H9 (cell line): ENCODE data around the gene GUK1. TPM values are rescaled to one million over a fixed set of nuclear protein-coding genes. Genes with fewer than 3 reads are reported as not detected.

ENCODE experiments used
- DNase-seq: peaks from one replicate; pipeline ENCODE4 v3.0.0-alpha.2; 2017
- H2AFZ ChIP-seq: one replicate; pipeline ENCODE4 v1.6.1; 2013; ENCODE audit warnings: mild to moderate bottlenecking, low read length, control low read depth, moderate library complexity
- H2AK5ac ChIP-seq: 2 replicates; pipeline ENCODE4 v1.6.1; 2013; ENCODE audit warnings: low read length, control low read depth, mixed read lengths; ENCODE audit not compliant: insufficient read length
- H2BK120ac ChIP-seq: one replicate; pipeline ENCODE4 v1.6.1; 2013; ENCODE audit warnings: low read depth, mild to moderate bottlenecking, low read length, control low read depth, inconsistent platforms; ENCODE audit not compliant: poor library complexity, severe bottlenecking
- H2BK12ac ChIP-seq: 2 replicates; pipeline ENCODE4 v1.6.1; 2013; ENCODE audit warnings: low read length, control low read depth, mixed read lengths, low read depth; ENCODE audit not compliant: insufficient read length
- H2BK15ac ChIP-seq: 2 replicates; pipeline ENCODE4 v1.6.1; 2013; ENCODE audit warnings: low read depth, low read length, control low read depth
- H2BK20ac ChIP-seq: one replicate; pipeline ENCODE4 v1.6.1; 2013; ENCODE audit warnings: low read depth, mild to moderate bottlenecking, low read length, control low read depth, inconsistent platforms; ENCODE audit not compliant: poor library complexity, severe bottlenecking
- H2BK5ac ChIP-seq: 2 replicates; pipeline ENCODE4 v1.6.1; 2013; ENCODE audit warnings: low read length, control low read depth, mixed read lengths; ENCODE audit not compliant: insufficient read length
- H3K14ac ChIP-seq: 2 replicates; pipeline ENCODE4 v1.6.1; 2013; ENCODE audit warnings: low read length, control low read depth; ENCODE audit not compliant: insufficient read depth
- H3K18ac ChIP-seq: 2 replicates; pipeline ENCODE4 v1.6.1; 2013; ENCODE audit warnings: low read depth, mild to moderate bottlenecking, mixed read lengths, low read length, control low read depth; ENCODE audit not compliant: insufficient read length
- H3K23ac ChIP-seq: 2 replicates; pipeline ENCODE4 v1.6.1; 2013; ENCODE audit warnings: low read length, control low read depth, mixed read lengths, low read depth; ENCODE audit not compliant: insufficient read length
- H3K23me2 ChIP-seq: 2 replicates; pipeline ENCODE4 v1.6.1; 2013; ENCODE audit warnings: low read depth, mild to moderate bottlenecking, mixed read lengths, low read length, control low read depth; ENCODE audit not compliant: insufficient read length, poor library complexity, severe bottlenecking
- H3K27ac ChIP-seq: 2 replicates; pipeline ENCODE4 v1.5.1; 2013; ENCODE audit warnings: low read length, control low read depth, mixed read lengths, low read depth; ENCODE audit not compliant: insufficient read length
- H3K27me3 ChIP-seq: 2 replicates; pipeline ENCODE4 v1.6.1; 2013; ENCODE audit warnings: low read length, control low read depth, inconsistent platforms; ENCODE audit not compliant: insufficient read depth
- H3K4ac ChIP-seq: 2 replicates; pipeline ENCODE4 v1.6.1; 2013; ENCODE audit warnings: low read depth, mild to moderate bottlenecking, control low read depth, inconsistent platforms, low read length, moderate library complexity
- H3K4me1 ChIP-seq: 2 replicates; pipeline ENCODE4 v1.6.1; 2013; ENCODE audit warnings: low read length, control low read depth, inconsistent platforms; ENCODE audit not compliant: insufficient read depth
- H3K4me2 ChIP-seq: 2 replicates; pipeline ENCODE4 v1.6.1; 2013; ENCODE audit warnings: low read length, control low read depth, mixed read lengths; ENCODE audit not compliant: insufficient read length, insufficient read depth
- H3K56ac ChIP-seq: 2 replicates; pipeline ENCODE4 v1.6.1; 2013; ENCODE audit warnings: low read depth, mild to moderate bottlenecking, mixed read lengths, low read length, control low read depth; ENCODE audit not compliant: insufficient read length
- H3K79me1 ChIP-seq: 2 replicates; pipeline ENCODE4 v1.6.1; 2013; ENCODE audit warnings: low read depth, mild to moderate bottlenecking, moderate library complexity, low read length, control low read depth, inconsistent platforms; ENCODE audit not compliant: insufficient read depth, poor library complexity, severe bottlenecking
- H3K79me2 ChIP-seq: 2 replicates; pipeline ENCODE4 v1.6.1; 2013; ENCODE audit warnings: low read length, control low read depth, inconsistent platforms; ENCODE audit not compliant: insufficient read depth
- H3K9ac ChIP-seq: 2 replicates; pipeline ENCODE4 v1.6.1; 2013; ENCODE audit warnings: low read length, control low read depth, mixed read lengths; ENCODE audit not compliant: insufficient read length; ENCODE audit errors: extremely low read depth
- H3K9me3 ChIP-seq: one replicate; pipeline ENCODE4 v1.6.1; 2013; ENCODE audit warnings: low read depth, low read length, inconsistent platforms; ENCODE audit not compliant: control insufficient read depth
- H3T11ph ChIP-seq: one replicate; pipeline ENCODE4 v1.6.1; 2013; ENCODE audit warnings: mild to moderate bottlenecking, low read length, control low read depth, inconsistent platforms
- H4K20me1 ChIP-seq: one replicate; pipeline ENCODE4 v1.6.1; 2013; ENCODE audit not compliant: control insufficient read depth, insufficient read length, insufficient read depth
- H4K5ac ChIP-seq: 2 replicates; pipeline ENCODE4 v1.6.1; 2013; ENCODE audit warnings: low read depth, mild to moderate bottlenecking, mixed read lengths, low read length, control low read depth; ENCODE audit not compliant: insufficient read length
- H4K8ac ChIP-seq: replicated peaks from 2 replicates; pipeline ENCODE4 v1.6.1; 2013; ENCODE audit warnings: low read length, control low read depth, mixed read lengths, low read depth; ENCODE audit not compliant: insufficient read length
- H4K91ac ChIP-seq: 2 replicates; pipeline ENCODE4 v1.6.1; 2013; ENCODE audit warnings: low read depth, mild to moderate bottlenecking, moderate library complexity, mixed read lengths, low read length, control low read depth; ENCODE audit not compliant: insufficient read length
- H3K27ac Mint-ChIP-seq, 3 experiments: 2 replicates in 2 of 3; 3 replicates in 1 of 3; pipeline ENCODE4 v1.8.0; 2020 to 2021; ENCODE audit warnings: mixed read lengths in 3 of 3, mild to moderate bottlenecking in 1 of 3, moderate library complexity in 1 of 3
- H3K27me3 Mint-ChIP-seq: 2 replicates; pipeline ENCODE4 v1.8.0; 2021; ENCODE audit warnings: low read depth, mild to moderate bottlenecking, moderate library complexity, mixed read lengths
- H3K36me3 Mint-ChIP-seq, 3 experiments: 2 replicates in 2 of 3; 3 replicates in 1 of 3; pipeline ENCODE4 v1.8.0; 2020 to 2021; ENCODE audit warnings: low read depth in 3 of 3, mixed read lengths in 3 of 3; ENCODE audit not compliant: insufficient read depth in 1 of 3
- H3K4me1 Mint-ChIP-seq, 2 experiments: 2 replicates each; pipeline ENCODE4 v1.8.0; 2020; ENCODE audit warnings: mixed read lengths in 2 of 2
- H3K4me3 Mint-ChIP-seq, 2 experiments: 2 replicates in 1 of 2; 3 replicates in 1 of 2; pipeline ENCODE4 v1.8.0; 2020 to 2021; ENCODE audit warnings: mild to moderate bottlenecking in 2 of 2, mixed read lengths in 2 of 2, moderate library complexity in 1 of 2
- H3K9me3 Mint-ChIP-seq, 2 experiments: 2 replicates in 1 of 2; 3 replicates in 1 of 2; pipeline ENCODE4 v1.8.0; 2020; ENCODE audit warnings: mild to moderate bottlenecking in 2 of 2, mixed read lengths in 2 of 2, moderate library complexity in 1 of 2
- CTCF ChIP-seq: fragments of 200-600 bp; sonication (generic); conservative IDR thresholded peaks from 3 replicates; pipeline ENCODE4 v1.8.0; 2021; ENCODE audit warnings: antibody characterized with exemption, mild to moderate bottlenecking
- WGBS: extraction: QIAGEN DNeasy Blood & Tissue Kit; methylation state at CpG from one replicate; pipeline ENCODE4 v1.1.7; 2013; ENCODE audit warnings: missing lambda C conversion rate, low lambda C conversion rate, mixed read lengths; ENCODE audit not compliant: insufficient read length; ENCODE audit errors: extremely low coverage; 5-methylcytosine and 5-hydroxymethylcytosine counted together
- total RNA-seq: library from RNA; stranded (reverse); gene quantifications from 2 replicates; pipeline ENCODE4 v1.2.1, GENCODE V29; 2021

GUK1 gene
- total RNA-seq, 1 experiment from 2014 or later, result 88.2 TPM

DNA sequence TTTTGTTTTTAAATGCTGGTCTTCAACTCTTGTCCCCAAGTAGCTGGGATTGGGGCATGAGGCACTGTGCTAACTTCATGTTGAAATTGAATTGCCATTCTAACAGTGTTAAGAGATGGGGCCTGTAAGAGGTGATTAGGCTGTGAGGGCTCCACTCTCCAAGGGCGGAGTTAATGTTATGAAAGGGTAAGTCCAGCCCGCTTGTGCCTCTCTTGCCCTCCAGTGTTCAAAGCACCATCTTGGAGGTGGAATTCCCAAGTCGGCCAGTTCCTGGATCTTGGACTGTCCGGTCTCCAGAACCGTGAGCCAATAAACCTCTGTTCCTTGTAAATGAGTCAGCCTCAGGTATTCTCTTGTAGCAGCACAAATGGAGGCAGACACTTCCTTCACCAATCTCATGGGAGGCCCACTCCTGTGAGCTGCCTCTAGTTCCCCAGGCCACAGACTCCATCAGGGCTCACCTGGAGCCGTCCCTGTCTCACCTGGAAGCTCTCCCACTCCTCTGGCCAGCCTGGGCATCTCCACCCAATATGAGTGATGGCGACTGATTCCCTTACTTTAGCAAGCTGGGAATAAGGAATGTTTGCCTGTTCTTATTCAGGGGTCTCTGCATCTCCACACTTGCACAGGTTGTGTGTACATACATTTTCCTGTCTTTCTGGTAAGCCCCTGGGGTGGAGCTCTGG, 41.0 kb downstream of the GUK1 start:
- H3K4me1 ChIP-seq, result no peaks in the 10 kb centered on the region
- H3K23me2 ChIP-seq, result no peaks in the 10 kb centered on the region
- no peak overlapping the region for H4K8ac ChIP-seq
- no peaks in the 10 kb centered on the region for H3K4me1 Mint-ChIP-seq
- H3K27me3 Mint-ChIP-seq, result no peaks in the 10 kb centered on the region; the same call in 1 of the 2 replicates
- H4K5ac ChIP-seq, result no peak overlapping the region
- WGBS, result no CpG with 5 or more reads among the region's 7 CpGs
- H3K4ac ChIP-seq, result no peak overlapping the region
- H4K91ac ChIP-seq, result no peak overlapping the region
- H3K14ac ChIP-seq, result no peak overlapping the region
- H3K4me3 Mint-ChIP-seq, result no peak overlapping the region
- no peak overlapping the region for H2BK12ac ChIP-seq
- no peak overlapping the region; a peak in 1 of 7 replicates for H3K27ac Mint-ChIP-seq
- no peak overlapping the region for H2BK5ac ChIP-seq
- no peak overlapping the region for H3K9ac ChIP-seq
- no peaks in the 10 kb centered on the region; a peak in 1 of 7 replicates for H3K36me3 Mint-ChIP-seq
- H4K20me1 ChIP-seq, result no peaks in the 10 kb centered on the region
- H3K18ac ChIP-seq, result no peak overlapping the region
- H3K79me2 ChIP-seq, result no peaks in the 10 kb centered on the region
- no peaks in the 10 kb centered on the region for H3K27me3 ChIP-seq
- no peak overlapping the region for H2AFZ ChIP-seq
- TF ChIP-seq CTCF, result no peak
- H3K79me1 ChIP-seq, result no peaks in the 10 kb centered on the region
- no peak overlapping the region for H2BK120ac ChIP-seq
- H3K9me3 Mint-ChIP-seq, result no peaks in the 10 kb centered on the region
- no peak overlapping the region for H3T11ph ChIP-seq
- no peak overlapping the region for H3K27ac ChIP-seq
- H2BK20ac ChIP-seq, result no peak overlapping the region
- DNase-seq, result no peak
- no peak overlapping the region for H2AK5ac ChIP-seq
- H3K56ac ChIP-seq, result no peak overlapping the region
- H3K23ac ChIP-seq, result no peak overlapping the region
- H2BK15ac ChIP-seq, result no peak overlapping the region
- H3K9me3 ChIP-seq, result no peaks in the 10 kb centered on the region
- H3K4me2 ChIP-seq, result no peak overlapping the region
